NB4 (cell line): ENCODE measurements around the gene LSG1.

Experiments
- DNase-seq: peaks from one replicate; pipeline ENCODE4 v3.0.0; 2010; ENCODE audit warnings: low read depth
- H3K4me3 ChIP-seq: one replicate; pipeline ENCODE4 v1.5.1; 2011; ENCODE audit warnings: mild to moderate bottlenecking, low read depth, low read length, moderate library complexity
- MYC ChIP-seq: IDR thresholded peaks from 2 replicates; pipeline ENCODE4 v1.6.1; 2011; ENCODE audit warnings: low read depth, low read length
- POLR2A ChIP-seq: IDR thresholded peaks from 2 replicates; pipeline ENCODE4 v1.6.1; 2011; ENCODE audit warnings: mild to moderate bottlenecking; ENCODE audit not compliant: insufficient read length; ENCODE audit errors: extremely low read depth
- TF ChIP-seq, protein P1 (sequence below): IDR thresholded peaks from 2 replicates; pipeline ENCODE4 v1.6.1; 2011; ENCODE audit warnings: low read depth, low read length
- TF ChIP-seq, protein P2 (sequence below): IDR thresholded peaks from one replicate; pipeline ENCODE4 v1.5.1; 2012; ENCODE audit warnings: low read depth, low read length

The LSG1 gene

GRCh38 chr3:194664857-194665256, 7.1 kb downstream of the LSG1 start:
- no peak overlapping the region for H3K4me3 ChIP-seq
- no peak for TF ChIP-seq POLR2A
- TF ChIP-seq, protein P1, sequence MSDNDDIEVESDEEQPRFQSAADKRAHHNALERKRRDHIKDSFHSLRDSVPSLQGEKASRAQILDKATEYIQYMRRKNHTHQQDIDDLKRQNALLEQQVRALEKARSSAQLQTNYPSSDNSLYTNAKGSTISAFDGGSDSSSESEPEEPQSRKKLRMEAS: no peak
- TF ChIP-seq MYC: no peak
- TF ChIP-seq, protein P2, sequence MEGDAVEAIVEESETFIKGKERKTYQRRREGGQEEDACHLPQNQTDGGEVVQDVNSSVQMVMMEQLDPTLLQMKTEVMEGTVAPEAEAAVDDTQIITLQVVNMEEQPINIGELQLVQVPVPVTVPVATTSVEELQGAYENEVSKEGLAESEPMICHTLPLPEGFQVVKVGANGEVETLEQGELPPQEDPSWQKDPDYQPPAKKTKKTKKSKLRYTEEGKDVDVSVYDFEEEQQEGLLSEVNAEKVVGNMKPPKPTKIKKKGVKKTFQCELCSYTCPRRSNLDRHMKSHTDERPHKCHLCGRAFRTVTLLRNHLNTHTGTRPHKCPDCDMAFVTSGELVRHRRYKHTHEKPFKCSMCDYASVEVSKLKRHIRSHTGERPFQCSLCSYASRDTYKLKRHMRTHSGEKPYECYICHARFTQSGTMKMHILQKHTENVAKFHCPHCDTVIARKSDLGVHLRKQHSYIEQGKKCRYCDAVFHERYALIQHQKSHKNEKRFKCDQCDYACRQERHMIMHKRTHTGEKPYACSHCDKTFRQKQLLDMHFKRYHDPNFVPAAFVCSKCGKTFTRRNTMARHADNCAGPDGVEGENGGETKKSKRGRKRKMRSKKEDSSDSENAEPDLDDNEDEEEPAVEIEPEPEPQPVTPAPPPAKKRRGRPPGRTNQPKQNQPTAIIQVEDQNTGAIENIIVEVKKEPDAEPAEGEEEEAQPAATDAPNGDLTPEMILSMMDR: no peak
- DNase-seq: no peak

- no peak for DNase-seq
- TF ChIP-seq POLR2A (no peak), MYC (no peak)
- TF ChIP-seq, protein P2: no peak
- TF ChIP-seq, protein P1: no peak
- no peak overlapping the region for H3K4me3 ChIP-seq
Observed at GRCh38 chr3:194661946-194662345, 10.0 kb downstream of the LSG1 start.

DNA sequence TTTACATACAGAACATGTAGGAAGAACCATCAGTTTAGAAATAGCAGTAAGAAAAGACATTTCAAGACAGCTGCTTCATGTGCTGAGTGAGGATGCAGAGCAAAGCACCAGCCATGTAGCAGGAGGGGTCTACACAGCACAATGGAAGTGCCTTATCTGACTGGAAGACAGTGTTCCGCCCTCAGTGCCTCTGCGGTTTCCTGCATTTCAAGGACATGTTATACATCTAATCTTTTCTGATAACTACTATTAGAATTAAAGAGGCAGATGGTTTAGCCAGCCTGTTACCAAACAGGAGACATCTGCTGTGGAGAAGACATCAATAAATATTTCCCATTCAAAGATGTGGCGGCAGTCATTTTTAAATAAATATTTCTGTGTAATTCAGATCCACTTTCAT, 10.6 kb downstream of the LSG1 start:
- no peak for TF ChIP-seq POLR2A
- TF ChIP-seq, protein P1: no peak
- TF ChIP-seq, protein P2: no peak
- no peak for TF ChIP-seq MYC
- no peak for DNase-seq
- H3K4me3 ChIP-seq: no peak overlapping the region

GRCh38 chr3:194659778-194660177, 12.2 kb downstream of the LSG1 start:
- no peak overlapping the region for H3K4me3 ChIP-seq
- TF ChIP-seq, protein P1: no peak
- TF ChIP-seq, protein P2: no peak
- TF ChIP-seq MYC (no peak), POLR2A (no peak)
- DNase-seq: no peak

- DNase-seq: no peak
- H3K4me3 ChIP-seq: no peak overlapping the region
- no peak for TF ChIP-seq POLR2A
- TF ChIP-seq MYC: no peak
- TF ChIP-seq, protein P2: no peak
- TF ChIP-seq, protein P1: no peak
Observed at GRCh38 chr3:194658477-194659242, 13.3 kb downstream of the LSG1 start.
